ENCODE measurements around the gene MSI2.
"Not testable (repeated sequence)": the region's sequence is repeated elsewhere in the genome, so short reads cannot be mapped to it uniquely, and the experiment has no call there.

Gene MSI2

GRCh38 chr17:57619061-57619937, 363.0 kb downstream of the MSI2 start:
- DNase-seq (ENCODE audit: low spot score), result no peak

DNA sequence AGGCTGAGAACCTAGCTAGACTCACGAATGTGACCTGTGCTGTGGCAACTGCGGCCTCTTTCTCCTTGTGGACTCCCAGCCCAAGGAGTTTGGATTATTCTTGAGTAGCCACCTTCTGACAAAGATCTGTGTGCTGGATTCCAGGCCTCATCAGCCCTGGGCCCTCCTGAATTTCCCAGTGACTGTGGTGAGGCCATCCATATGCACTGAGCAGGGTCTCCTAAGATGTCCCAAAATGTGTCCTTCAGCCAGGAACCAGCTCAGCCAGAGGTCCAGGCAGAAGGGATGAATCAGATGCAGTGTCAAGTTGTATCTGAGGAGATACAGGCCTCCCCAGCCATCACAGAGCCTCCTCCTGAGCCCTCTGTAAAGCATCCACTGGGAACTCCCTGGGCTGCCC, 364.3 kb downstream of the MSI2 start:
- DNase-seq (ENCODE audit: low spot score), result no peak

GRCh38 chr17:57621791-57622190, 365.5 kb downstream of the MSI2 start:
- DNase-seq (ENCODE audit: low spot score), result not testable (repeated sequence)

- DNase-seq (ENCODE audit: low spot score), result no peak
Observed at GRCh38 chr17:57622306-57622682, 366.0 kb downstream of the MSI2 start.

DNA sequence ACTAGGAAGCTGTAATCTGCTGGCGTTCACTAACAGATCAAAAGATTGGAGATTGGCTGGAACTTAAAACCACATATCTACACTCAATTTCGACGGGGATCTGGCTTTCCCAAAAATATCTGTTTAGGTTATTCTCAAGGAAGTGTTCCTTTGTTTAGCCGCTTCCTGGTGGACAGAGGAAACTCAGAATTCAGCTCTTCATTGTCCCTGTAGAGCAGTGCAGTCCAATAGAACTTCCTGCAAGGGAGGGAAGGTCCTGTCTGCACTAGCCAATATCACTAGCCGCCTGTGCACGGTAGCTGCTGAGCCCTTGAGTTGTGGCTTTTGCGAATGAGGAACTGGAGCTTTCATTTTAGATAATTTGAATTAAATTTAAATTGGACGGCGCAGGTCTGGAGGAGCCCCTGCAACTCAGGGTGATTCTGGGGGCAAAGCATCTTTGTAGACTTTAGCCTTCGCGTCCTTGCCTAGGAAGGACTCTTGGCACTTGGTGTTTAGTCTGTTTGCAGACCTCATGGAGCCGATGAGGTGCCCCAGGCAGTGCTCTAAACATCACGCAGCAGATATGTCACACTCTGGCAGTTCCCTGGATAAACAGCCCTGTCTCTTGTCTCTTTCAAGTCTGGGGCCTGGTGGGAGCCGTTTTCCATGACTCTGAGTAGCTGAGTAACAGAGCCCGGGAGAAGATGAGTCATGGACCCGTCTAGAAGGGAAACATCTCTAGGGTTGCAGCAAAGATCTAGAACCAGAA, 366.5 kb downstream of the MSI2 start:
- no peak for DNase-seq (ENCODE audit: low spot score)

GRCh38 chr17:57623620-57624019, 367.3 kb downstream of the MSI2 start:
- no peak for DNase-seq (ENCODE audit: low spot score)

- no peak for DNase-seq (ENCODE audit: low spot score)
Observed at GRCh38 chr17:57624386-57624785, 368.1 kb downstream of the MSI2 start.

GRCh38 chr17:57625511-57625910, 369.2 kb downstream of the MSI2 start:
- no peak for DNase-seq (ENCODE audit: low spot score)

- DNase-seq (ENCODE audit: low spot score), result no peak
Observed at GRCh38 chr17:57625957-57626356, 369.6 kb downstream of the MSI2 start.

GRCh38 chr17:57626520-57627210, 370.3 kb downstream of the MSI2 start:
- DNase-seq (ENCODE audit: low spot score), result no peak

DNA sequence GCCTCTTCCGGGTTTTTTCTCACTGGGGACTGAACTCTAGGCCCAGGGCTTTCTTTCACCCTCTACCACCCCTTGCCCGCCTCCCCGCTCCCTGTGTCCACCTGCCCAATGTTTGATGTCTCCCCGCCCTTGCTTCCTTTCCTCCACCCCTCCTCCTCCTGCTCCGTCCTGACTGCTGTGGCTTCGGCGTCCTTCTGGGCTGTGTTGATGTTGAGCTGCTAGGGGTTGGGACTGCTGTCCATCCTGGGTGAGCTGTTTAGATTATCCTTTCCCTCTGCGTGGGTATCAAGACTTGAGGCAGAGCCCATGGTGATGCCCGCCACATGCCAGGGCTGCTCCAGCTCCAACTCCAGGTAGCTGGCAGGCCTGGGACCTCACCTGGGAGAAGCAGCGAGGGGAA, 371.3 kb downstream of the MSI2 start:
- no peak for DNase-seq (ENCODE audit: low spot score)

- DNase-seq (ENCODE audit: low spot score), result no peak
Observed at GRCh38 chr17:57628421-57628820, 372.1 kb downstream of the MSI2 start.

DNA sequence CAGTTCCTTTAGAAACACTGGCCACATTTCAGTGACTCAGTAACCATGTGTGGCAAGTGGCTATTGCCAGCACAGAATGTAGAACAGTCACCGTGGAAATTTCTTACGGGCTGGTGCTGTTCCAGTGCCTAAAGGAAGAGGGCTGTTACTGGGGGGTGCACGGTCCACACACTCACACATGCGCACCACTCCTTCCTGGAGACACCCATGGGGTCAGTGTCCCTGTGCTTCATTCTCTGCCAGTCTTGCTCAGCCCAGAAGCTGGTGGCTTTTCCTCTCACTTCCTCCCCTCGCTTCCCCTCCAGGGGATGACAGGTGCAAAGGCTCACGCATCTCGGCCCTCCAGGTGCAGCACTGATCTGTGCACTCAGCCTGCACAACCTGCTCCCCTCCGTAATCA, 373.1 kb downstream of the MSI2 start:
- no peak for DNase-seq (ENCODE audit: low spot score)

- no peak for DNase-seq (ENCODE audit: low spot score)
Observed at GRCh38 chr17:57629886-57630285, 373.6 kb downstream of the MSI2 start.

DNA sequence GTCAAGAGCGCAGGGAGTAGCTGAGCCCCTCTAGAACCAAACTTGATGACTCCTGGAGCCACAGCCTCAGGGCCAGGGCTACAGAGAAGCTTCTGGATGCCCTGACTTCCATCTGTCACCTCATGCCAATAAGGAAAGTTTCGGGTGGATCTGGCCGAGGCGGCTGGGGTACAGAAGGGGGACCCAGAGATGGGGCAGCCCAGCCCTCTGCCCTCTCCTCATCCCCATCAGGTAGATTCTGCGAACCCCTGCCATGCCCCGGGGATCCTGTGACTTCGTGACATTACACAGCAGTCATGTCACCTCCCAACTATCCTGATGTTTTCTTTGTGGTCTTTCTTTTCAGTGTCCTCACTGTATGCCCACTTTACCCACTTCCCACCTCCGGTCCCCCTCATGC, 374.4 kb downstream of the MSI2 start:
- no peak for DNase-seq (ENCODE audit: low spot score)

DNA sequence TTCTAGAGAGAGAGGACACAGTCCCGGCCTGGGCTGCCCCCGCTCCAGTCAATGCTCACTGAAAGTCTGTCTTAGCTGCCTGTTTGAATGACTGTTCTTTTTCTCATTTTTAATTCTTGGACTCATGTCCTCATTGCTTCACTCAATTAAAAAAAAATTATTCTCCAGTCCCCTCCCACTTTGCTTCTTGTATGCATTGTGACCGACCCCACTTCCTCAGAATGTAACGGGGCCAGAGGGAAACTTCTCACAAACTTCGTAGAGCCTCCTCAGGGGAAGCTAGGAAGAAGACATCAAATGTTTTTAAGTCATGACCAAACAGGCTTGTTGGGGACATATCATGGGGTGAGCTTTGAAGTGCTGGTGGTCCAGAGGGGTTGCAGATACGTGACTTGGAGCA, 375.5 kb downstream of the MSI2 start:
- DNase-seq (ENCODE audit: low spot score), result no peak

GRCh38 chr17:57632294-57632693, 376.0 kb downstream of the MSI2 start:
- no peak for DNase-seq (ENCODE audit: low spot score)

- no peak for DNase-seq (ENCODE audit: low spot score)
Observed at GRCh38 chr17:57633236-57633635, 376.9 kb downstream of the MSI2 start.

- no peak for DNase-seq (ENCODE audit: low spot score)
Observed at GRCh38 chr17:57634713-57635465, 378.6 kb downstream of the MSI2 start.

DNA sequence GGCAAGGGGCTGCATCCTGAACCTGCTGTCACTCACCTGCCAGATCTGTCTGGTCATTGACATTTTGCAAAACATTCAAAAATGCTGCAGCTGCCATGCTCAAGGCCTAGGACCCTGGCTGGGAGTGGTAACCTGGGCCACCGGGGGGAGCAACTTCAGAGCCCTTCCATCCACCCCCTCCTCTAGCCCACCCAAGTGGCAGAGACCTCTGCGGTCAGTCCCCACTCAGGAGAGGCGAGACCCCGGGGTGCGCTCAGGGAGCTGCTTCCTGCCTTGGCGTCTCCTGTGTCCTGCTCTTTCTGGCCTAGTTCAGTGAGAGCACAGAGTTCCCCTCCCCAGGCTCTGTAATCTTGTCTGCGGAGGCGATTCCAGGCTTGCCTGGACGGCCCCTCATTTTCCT, 380.0 kb downstream of the MSI2 start:
- DNase-seq (ENCODE audit: low spot score), result no peak

GRCh38 chr17:57636985-57637665, 380.8 kb downstream of the MSI2 start:
- no peak for DNase-seq (ENCODE audit: low spot score)

GRCh38 chr17:57637666-57638010, 381.3 kb downstream of the MSI2 start:
- no peak for DNase-seq (ENCODE audit: low spot score)
